Measurements from ENCODE around the gene MRPL19. TPM values are rescaled to one million over a fixed set of nuclear protein-coding genes. Genes with fewer than 3 reads are reported as not detected.
"Not testable (repeated sequence)": the region's sequence is repeated elsewhere in the genome, so short reads cannot be mapped to it uniquely, and the experiment has no call there.

The MRPL19 gene
- total and polyA plus RNA-seq, 2 of the 13 experiments (the other 11 are each of a cell fraction or from before 2014, with no cell fraction given), result 43.2 to 163 TPM

DNA sequence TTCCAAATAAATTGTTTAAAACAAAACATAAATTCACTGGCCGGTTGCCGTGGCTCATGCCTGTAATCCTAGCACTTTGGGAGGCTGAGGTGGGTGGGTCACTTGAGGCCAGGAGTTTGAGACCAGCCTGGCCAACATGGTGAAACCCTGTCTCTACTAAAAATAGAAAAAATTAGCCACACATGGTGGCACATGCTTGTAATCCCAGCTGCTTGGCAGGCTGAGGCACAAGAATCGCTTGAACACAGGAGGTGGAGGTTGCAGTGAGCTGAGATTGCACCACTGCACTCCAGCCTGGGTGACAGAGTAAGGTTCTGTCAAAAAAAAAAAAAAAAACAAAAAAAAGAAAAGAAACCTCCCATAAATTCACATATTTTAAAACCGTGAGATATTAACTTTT, 28.8 kb downstream of the MRPL19 start:
- intact Hi-C loops (cut with micrococcal nuclease; ENCODE audit: unreplicated experiment); FAIRE-seq; H4K20me1 ChIP-seq (ENCODE audit: insufficient read depth, low read length); POLR2A ChIA-PET; H3K79me2 ChIP-seq (ENCODE audit: insufficient read depth, low read length); ATAC-seq; H3K4me3 ChIP-seq (replicated peaks in 1 of 3; ENCODE audit: insufficient read depth in 1 of 3, low read depth in 2 of 3, low read length in 3 of 3); H3K9ac ChIP-seq (ENCODE audit: insufficient read depth, low read depth, low read length); H3K27ac ChIP-seq (ENCODE audit: extremely low read length, insufficient read depth, low read length); H3K4me1 ChIP-seq (ENCODE audit: insufficient read depth, low read length); H3K4me2 ChIP-seq (ENCODE audit: low read depth, low read length); H2AFZ ChIP-seq (ENCODE audit: low read length); H3K27me3 ChIP-seq (ENCODE audit: control insufficient read depth in 1 of 2, insufficient read depth in 2 of 2, low read length in 2 of 2); BruUV-seq (replicated peaks); H3K9me3 ChIP-seq (ENCODE audit: low read length); DNase-seq (ENCODE audit: low spot score): not testable (repeated sequence)
- H3K36me3 ChIP-seq (replicated peaks in 1 of 2; ENCODE audit: control insufficient read depth in 1 of 2, insufficient read depth in 2 of 2, low read length in 2 of 2), result peaks cover 12 to 46% of the 10 kb centered on the region in 2 experiments
- CTCF ChIA-PET (ENCODE audit: low intra/inter-chr PET ratio, low total read pairs), result interaction anchor here (3.9 kb wide), 1 partner anchor 35 kb away, joined by 71 read pairs; no protein-coding TSS in a partner anchor
- in situ Hi-C loops (cut with HindIII; ENCODE audit: extremely low pct_ligation_motif_present, low pct_unique_long_range_greater_than_20kb), result loop anchor here (5.0 kb wide), 1 partner anchor 38 kb away; no protein-coding TSS in a partner anchor
- 94% methylated on average over 4 of the region's 4 CpGs for WGBS (ENCODE audit: low lambda C conversion rate)

DNA sequence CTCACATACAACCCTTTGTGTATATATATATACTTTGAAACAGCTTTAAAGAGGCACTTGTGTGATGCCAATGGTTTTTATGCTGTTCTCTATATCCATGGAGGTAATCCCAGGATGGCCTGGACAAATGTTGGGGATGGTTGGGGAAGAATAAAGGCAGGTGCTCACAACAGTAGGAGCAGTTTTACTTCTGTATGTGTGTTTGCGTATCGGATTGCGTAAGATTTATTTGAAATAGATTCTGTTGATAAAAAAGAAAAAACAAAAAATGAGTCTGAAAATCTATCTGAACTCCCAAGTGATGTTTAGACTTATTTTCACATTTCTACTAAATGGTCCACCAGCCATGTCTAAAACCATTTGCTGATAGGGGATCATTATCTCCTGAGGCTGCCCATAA, 29.3 kb downstream of the MRPL19 start:
- H3K4me2 ChIP-seq (ENCODE audit: low read depth, low read length), result no peak overlapping the region
- no peak overlapping the region for H3K4me3 ChIP-seq (replicated peaks in 1 of 3; ENCODE audit: insufficient read depth in 1 of 3, low read depth in 2 of 3, low read length in 3 of 3)
- no peaks in the 10 kb centered on the region for H3K9me3 ChIP-seq (ENCODE audit: low read length)
- H2AFZ ChIP-seq (ENCODE audit: low read length), result no peak overlapping the region
- H3K9ac ChIP-seq (ENCODE audit: insufficient read depth, low read depth, low read length), result no peak overlapping the region
- DNase-seq (ENCODE audit: low spot score) (no peak), FAIRE-seq (no peak), ATAC-seq (no peak)
- no peaks in the 10 kb centered on the region for H3K79me2 ChIP-seq (ENCODE audit: insufficient read depth, low read length)
- ChIA-PET CTCF (ENCODE audit: low intra/inter-chr PET ratio, low total read pairs) (interaction anchor here (1.8 to 3.9 kb wide), 2 partner anchors 36 to 39 kb away, joined by 3 to 71 read pairs; no protein-coding TSS in a partner anchor), POLR2A (no interaction called here)
- TF ChIP-seq CEBPG (CRISPR knock-in tag; IDR thresholded peaks at IDR 0.05) (0 out of 2 replicates have a peak, but pooled peaks have one; percentile 26), MTF2 (CRISPR knock-in tag; IDR thresholded peaks at IDR 0.05; ENCODE audit: borderline replicate concordance) (no peak), KDM1A (CRISPR knock-in tag; IDR thresholded peaks at IDR 0.05) (no peak), TEAD2 (CRISPR knock-in tag; IDR thresholded peaks at IDR 0.05) (no peak), CEBPB (IDR thresholded peaks at IDR 0.05; ENCODE audit: borderline replicate concordance, low read depth, low read length) (peak; percentile 88), ZSCAN22 (CRISPR knock-in tag; IDR thresholded peaks at IDR 0.05) (no peak), ZNF670 (CRISPR knock-in tag; IDR thresholded peaks at IDR 0.05; ENCODE audit: borderline replicate concordance) (no peak), ZFAT (CRISPR knock-in tag; conservative IDR thresholded peaks at IDR 0.05) (no peak), ZNF335 (CRISPR knock-in tag; IDR thresholded peaks at IDR 0.05) (no peak), ATM (IDR thresholded peaks at IDR 0.05; ENCODE audit: borderline replicate concordance) (no peak), ZNF724P (CRISPR knock-in tag; IDR thresholded peaks at IDR 0.05; ENCODE audit: borderline replicate concordance) (no peak)
- TF ChIP-seq, protein P1, sequence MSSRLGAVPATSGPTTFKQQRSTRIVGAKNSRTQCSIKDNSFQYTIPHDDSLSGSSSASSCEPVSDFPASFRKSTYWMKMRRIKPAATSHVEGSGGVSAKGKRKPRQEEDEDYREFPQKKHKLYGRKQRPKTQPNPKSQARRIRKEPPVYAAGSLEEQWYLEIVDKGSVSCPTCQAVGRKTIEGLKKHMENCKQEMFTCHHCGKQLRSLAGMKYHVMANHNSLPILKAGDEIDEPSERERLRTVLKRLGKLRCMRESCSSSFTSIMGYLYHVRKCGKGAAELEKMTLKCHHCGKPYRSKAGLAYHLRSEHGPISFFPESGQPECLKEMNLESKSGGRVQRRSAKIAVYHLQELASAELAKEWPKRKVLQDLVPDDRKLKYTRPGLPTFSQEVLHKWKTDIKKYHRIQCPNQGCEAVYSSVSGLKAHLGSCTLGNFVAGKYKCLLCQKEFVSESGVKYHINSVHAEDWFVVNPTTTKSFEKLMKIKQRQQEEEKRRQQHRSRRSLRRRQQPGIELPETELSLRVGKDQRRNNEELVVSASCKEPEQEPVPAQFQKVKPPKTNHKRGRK (CRISPR knock-in tag; IDR thresholded peaks at IDR 0.05), result no peak
- 97% methylated on average over 3 of the region's 3 CpGs for WGBS (ENCODE audit: low lambda C conversion rate)
- BruUV-seq (replicated peaks), result no TSS peak
- no peak overlapping the region for H3K27ac ChIP-seq (ENCODE audit: extremely low read length, insufficient read depth, low read length)
- H3K36me3 ChIP-seq (replicated peaks in 1 of 2; ENCODE audit: control insufficient read depth in 1 of 2, insufficient read depth in 2 of 2, low read length in 2 of 2), result peaks cover 12 to 47% of the 10 kb centered on the region in 2 experiments
- H4K20me1 ChIP-seq (ENCODE audit: insufficient read depth, low read length), result no peaks in the 10 kb centered on the region
- in situ Hi-C loops (cut with HindIII; ENCODE audit: extremely low pct_ligation_motif_present, low pct_unique_long_range_greater_than_20kb) (loop anchor here (5.0 kb wide), 1 partner anchor 39 kb away; no protein-coding TSS in a partner anchor), intact Hi-C loops (cut with micrococcal nuclease; ENCODE audit: unreplicated experiment) (no loop called here)
- H3K4me1 ChIP-seq (ENCODE audit: insufficient read depth, low read length), result no peaks in the 10 kb centered on the region
- H3K27me3 ChIP-seq (ENCODE audit: control insufficient read depth in 1 of 2, insufficient read depth in 2 of 2, low read length in 2 of 2), result no peaks in the 10 kb centered on the region

Measured in HepG2 (cell line).